ENCODE results near the gene BRS3.

Gene BRS3

GRCh38 chrX:136496186-136496763 lies 8.5 kb downstream of the BRS3 start:
- DNase-seq: no peak

GRCh38 chrX:136496764-136497555 lies 9.2 kb downstream of the BRS3 start:
- peak; percentile 85 for DNase-seq

- peak; percentile 6 for DNase-seq
These were observed 9.9 kb downstream of the BRS3 start, which contains the start of gene HTATSF1 for GRCh38 chrX:136497556-136498052. TSS of gene HTATSF1 (plus strand) at chrX:136497592. CDS start at chrX:136497685, 93 bp downstream.

GRCh38 chrX:136519069-136519468 lies 31.3 kb downstream of the BRS3 start:
- no peak for DNase-seq

- no peak for DNase-seq
These were observed 36.0 kb downstream of the BRS3 start for GRCh38 chrX:136523770-136524169.

GRCh38 chrX:136525738-136526606 lies 38.2 kb downstream of the BRS3 start:
- no peak for DNase-seq

- no peak for DNase-seq
These were observed 41.0 kb downstream of the BRS3 start for GRCh38 chrX:136528645-136529315.

GRCh38 chrX:136529795-136530194 lies 42.0 kb downstream of the BRS3 start:
- no peak for DNase-seq

GRCh38 chrX:136531951-136532350 lies 44.2 kb downstream of the BRS3 start, which contains the start of gene VGLL1:
TSS of gene VGLL1 (plus strand) at chrX:136532215. CDS start at chrX:136536021, 3,806 bp downstream.
- DNase-seq: no peak

GRCh38 chrX:136534131-136534530 lies 46.4 kb downstream of the BRS3 start:
- DNase-seq: no peak

GRCh38 chrX:136538811-136539210 lies 51.1 kb downstream of the BRS3 start:
- DNase-seq: no peak

- no peak for DNase-seq
These were observed 52.5 kb downstream of the BRS3 start for GRCh38 chrX:136540226-136540625.

GRCh38 chrX:136541294-136541693 lies 53.5 kb downstream of the BRS3 start:
- DNase-seq: no peak

- no peak for DNase-seq
These were observed 54.5 kb downstream of the BRS3 start for GRCh38 chrX:136542281-136542680.
